ENCODE results near the gene VCL. TPM values are rescaled to one million over a fixed set of nuclear protein-coding genes. Genes with fewer than 3 reads are reported as not detected.

VCL gene
- total and polyA plus RNA-seq, 2 donors (not counting 1 experiment from before 2014, with no cell fraction given): 161 to 316 TPM

GRCh38 chr10:73968098-73968521 lies 29.8 kb upstream of the VCL start:
- DNase-seq (ENCODE audit: low read depth in 2 of 2): peak; percentile 50 to 53
- TF ChIP-seq CTCF (conservative IDR thresholded peaks at IDR 0.05 in 1 of 2, IDR thresholded peaks at IDR 0.05 in 1 of 2; ENCODE audit: low read depth in 1 of 2, low read length in 2 of 2) (no peak), EZH2 (IDR thresholded peaks at IDR 0.05; ENCODE audit: low read length, missing control alignments) (no peak)
- H3K4me3 ChIP-seq (replicated peaks in 1 of 4; ENCODE audit: control extremely low read depth in 1 of 4, insufficient read depth in 1 of 4, low read depth in 3 of 4, low read length in 4 of 4): no peak overlapping the region
- H3K36me3 ChIP-seq (ENCODE audit: control insufficient read depth, insufficient read depth, low read length): no peaks in the 10 kb centered on the region
- peaks cover 11% of the 10 kb centered on the region for H3K4me1 ChIP-seq (ENCODE audit: control insufficient read depth, extremely low read depth, insufficient read depth, low read length)
- peak overlapping the region; percentile 37 for H3K4me2 ChIP-seq (ENCODE audit: extremely low read depth, insufficient read depth, low read length)
- no peaks in the 10 kb centered on the region for H3K79me2 ChIP-seq (ENCODE audit: control insufficient read depth, insufficient read depth, low read length)
- H3K9ac ChIP-seq (ENCODE audit: insufficient read depth, low read length): no peak overlapping the region
- no peaks in the 10 kb centered on the region for H3K9me3 ChIP-seq (ENCODE audit: control insufficient read depth, insufficient read depth, low read depth, low read length)
- H2AFZ ChIP-seq (ENCODE audit: low read length): peak overlapping the region; percentile 56
- H4K20me1 ChIP-seq (ENCODE audit: control insufficient read depth, extremely low read depth, insufficient read depth, low read length): no peaks in the 10 kb centered on the region
- no peaks in the 10 kb centered on the region for H3K27me3 ChIP-seq (ENCODE audit: control insufficient read depth, insufficient read depth, low read length)
- no peak overlapping the region for H3K27ac ChIP-seq (ENCODE audit: insufficient read depth, low read length)

GRCh38 chr10:73969224-73969841 lies 28.6 kb upstream of the VCL start:
- Histone ChIP-seq H3K27me3 (ENCODE audit: control insufficient read depth, insufficient read depth, low read length) (no peaks in the 10 kb centered on the region), H3K36me3 (ENCODE audit: control insufficient read depth, insufficient read depth, low read length) (no peaks in the 10 kb centered on the region), H2AFZ (ENCODE audit: low read length) (no peak overlapping the region), H3K27ac (ENCODE audit: insufficient read depth, low read length) (no peak overlapping the region), H4K20me1 (ENCODE audit: control insufficient read depth, extremely low read depth, insufficient read depth, low read length) (no peaks in the 10 kb centered on the region), H3K9me3 (ENCODE audit: control insufficient read depth, insufficient read depth, low read depth, low read length) (no peaks in the 10 kb centered on the region), H3K9ac (ENCODE audit: insufficient read depth, low read length) (no peak overlapping the region), H3K4me3 (replicated peaks in 1 of 4; ENCODE audit: control extremely low read depth in 1 of 4, insufficient read depth in 1 of 4, low read depth in 3 of 4, low read length in 4 of 4) (no peak overlapping the region), H3K79me2 (ENCODE audit: control insufficient read depth, insufficient read depth, low read length) (no peaks in the 10 kb centered on the region), H3K4me1 (ENCODE audit: control insufficient read depth, extremely low read depth, insufficient read depth, low read length) (peaks cover 11% of the 10 kb centered on the region), H3K4me2 (ENCODE audit: extremely low read depth, insufficient read depth, low read length) (no peak overlapping the region)
- no peak for TF ChIP-seq CTCF (conservative IDR thresholded peaks at IDR 0.05 in 1 of 2, IDR thresholded peaks at IDR 0.05 in 1 of 2; ENCODE audit: low read depth in 1 of 2, low read length in 2 of 2)
- TF ChIP-seq EZH2 (IDR thresholded peaks at IDR 0.05; ENCODE audit: low read length, missing control alignments): no peak
- no peak for DNase-seq (ENCODE audit: low read depth in 2 of 2)

- DNase-seq (ENCODE audit: low read depth in 2 of 2): no peak
- Histone ChIP-seq H3K36me3 (ENCODE audit: control insufficient read depth, insufficient read depth, low read length) (no peaks in the 10 kb centered on the region), H2AFZ (ENCODE audit: low read length) (no peak overlapping the region), H4K20me1 (ENCODE audit: control insufficient read depth, extremely low read depth, insufficient read depth, low read length) (no peaks in the 10 kb centered on the region), H3K9ac (ENCODE audit: insufficient read depth, low read length) (no peak overlapping the region), H3K27me3 (ENCODE audit: control insufficient read depth, insufficient read depth, low read length) (no peaks in the 10 kb centered on the region), H3K4me2 (ENCODE audit: extremely low read depth, insufficient read depth, low read length) (no peak overlapping the region), H3K4me3 (replicated peaks in 1 of 4; ENCODE audit: control extremely low read depth in 1 of 4, insufficient read depth in 1 of 4, low read depth in 3 of 4, low read length in 4 of 4) (no peak overlapping the region), H3K9me3 (ENCODE audit: control insufficient read depth, insufficient read depth, low read depth, low read length) (no peaks in the 10 kb centered on the region), H3K4me1 (ENCODE audit: control insufficient read depth, extremely low read depth, insufficient read depth, low read length) (peaks cover 7% of the 10 kb centered on the region), H3K79me2 (ENCODE audit: control insufficient read depth, insufficient read depth, low read length) (no peaks in the 10 kb centered on the region), H3K27ac (ENCODE audit: insufficient read depth, low read length) (no peak overlapping the region)
- TF ChIP-seq EZH2 (IDR thresholded peaks at IDR 0.05; ENCODE audit: low read length, missing control alignments) (no peak), CTCF (conservative IDR thresholded peaks at IDR 0.05 in 1 of 2, IDR thresholded peaks at IDR 0.05 in 1 of 2; ENCODE audit: low read depth in 1 of 2, low read length in 2 of 2) (no peak)
These were observed 27.1 kb upstream of the VCL start for GRCh38 chr10:73970845-73971244.
